Panc1 (cell line): Measurements from ENCODE around the gene BTBD9. TPM values are rescaled to one million over a fixed set of nuclear protein-coding genes. Genes with fewer than 3 reads are reported as not detected.

ENCODE experiments used
- ATAC-seq: fragments of 200-7000 bp; cut with Tn5 transposase; 2 replicates; pipeline ENCODE4 v1.9.1; 2020; ENCODE audit warnings: mild to moderate bottlenecking, moderate library complexity
- BruUV-seq: library from RNA; stranded (reverse); fragments of 400-500 nt; replicated peaks from 2 replicates; lab custom pipeline; 2021; lab: Mats Ljungman, UMichigan
- CTCF ChIA-PET: fragments of 300-600 bp; sonication (Branson Sonifier 250); formaldehyde crosslinking; loops from one replicate; lab custom pipeline; 2022; ENCODE audit warnings: antibody characterized with exemption; lab: Charles Lee
- POLR2A ChIA-PET: fragments of 300-600 bp; sonication (Branson Sonifier 250); formaldehyde crosslinking; loops from one replicate; lab custom pipeline; 2022; ENCODE audit warnings: antibody characterized with exemption; lab: Charles Lee
- DNase-seq: peaks from one replicate; pipeline ENCODE4 v3.0.0-alpha.2; 2010; ENCODE audit warnings: low read depth, low spot score
- H3K27ac ChIP-seq: 2 replicates; pipeline ENCODE4 v1.5.1; 2011; ENCODE audit warnings: mild to moderate bottlenecking, low read length, inconsistent platforms
- H3K27me3 ChIP-seq: fragments of 200-500 bp; sonication (Bioruptor generic); 2 replicates; pipeline ENCODE4 v1.6.0; 2014; ENCODE audit warnings: low read length, inconsistent platforms; ENCODE audit not compliant: control insufficient read depth, insufficient read depth
- H3K36me3 ChIP-seq: fragments of 200-500 bp; sonication (Bioruptor generic); 2 replicates; pipeline ENCODE4 v1.5.1; 2014; ENCODE audit warnings: inconsistent platforms, mild to moderate bottlenecking, low read length, moderate library complexity; ENCODE audit not compliant: control insufficient read depth, insufficient read depth
- H3K4me1 ChIP-seq: 2 replicates; pipeline ENCODE4 v1.5.1; 2011; ENCODE audit warnings: inconsistent platforms, mild to moderate bottlenecking, low read length, moderate library complexity; ENCODE audit not compliant: control insufficient read depth, insufficient read depth
- H3K4me3 ChIP-seq, 2 experiments: 2 replicates each; pipeline ENCODE4 v1.5.1; 2011 to 2012; ENCODE audit warnings: low read depth in 2 of 2, low read length in 2 of 2, mild to moderate bottlenecking in 2 of 2, inconsistent platforms in 1 of 2, moderate library complexity in 1 of 2
- H3K9me3 ChIP-seq: fragments of 200-500 bp; sonication (Bioruptor generic); 2 replicates; pipeline ENCODE4 v1.5.1; 2014; ENCODE audit warnings: low read depth, mild to moderate bottlenecking, inconsistent platforms, low read length, moderate library complexity; ENCODE audit not compliant: control insufficient read depth, insufficient read depth
- CTCF ChIP-seq: fragments of 450-650 bp; IDR thresholded peaks from 2 replicates; pipeline ENCODE4 v1.5.1; 2017; ENCODE audit warnings: mild to moderate bottlenecking
- POLR2AphosphoS5 ChIP-seq: IDR thresholded peaks from 2 replicates; pipeline ENCODE4 v1.6.1; 2012; ENCODE audit warnings: mild to moderate bottlenecking, low read depth, low read length, moderate library complexity
- REST ChIP-seq, 2 experiments: IDR thresholded peaks; 2 replicates each; pipeline ENCODE4 v1.6.1; 2011 to 2012; ENCODE audit warnings: low read depth in 2 of 2, control low read depth in 1 of 2, low read length in 1 of 2, mild to moderate bottlenecking in 1 of 2, moderate library complexity in 1 of 2; ENCODE audit not compliant: insufficient read depth in 1 of 2
- SIN3A ChIP-seq: IDR thresholded peaks from 2 replicates; pipeline ENCODE4 v1.6.1; 2012; ENCODE audit warnings: low read depth, mild to moderate bottlenecking, low read length, moderate library complexity, borderline replicate concordance; ENCODE audit not compliant: insufficient read depth
- TCF7L2 ChIP-seq: IDR thresholded peaks from 2 replicates; pipeline ENCODE4 v1.6.1; 2011; ENCODE audit warnings: mild to moderate bottlenecking, low read depth, low read length, inconsistent platforms
- in situ Hi-C: cut with HindIII; loops from 2 replicates; pipeline ENCODE4 v1.10.0; 2016; ENCODE audit warnings: low sequenced_read_pairs, low pct_unique_long_range_greater_than_20kb
- intact Hi-C: fragments of 100-400 bp; cut with micrococcal nuclease; formaldehyde crosslinking; loops from one replicate; pipeline ENCODE4 v1.10.0; 2022; ENCODE audit not compliant: unreplicated experiment
- total RNA-seq: library from RNA; stranded (reverse); gene quantifications from one replicate; pipeline ENCODE4 v1.2.1, GENCODE V29; 2021; ENCODE audit not compliant: unreplicated experiment

Gene BTBD9
- total RNA-seq, 1 experiment from 2014 or later, result 12.8 TPM

GRCh38 chr6:38161754-38162492 is 477.8 kb downstream of the BTBD9 start:
- ATAC-seq (peak; percentile 7; the same call in 1 of the 2 replicates), DNase-seq (no peak)
- Histone ChIP-seq H3K4me3 (no peak overlapping the region), H3K4me1 (peaks cover 4% of the 10 kb centered on the region), H3K9me3 (no peaks in the 10 kb centered on the region), H3K27me3 (no peaks in the 10 kb centered on the region), H3K27ac (no peak overlapping the region), H3K36me3 (no peaks in the 10 kb centered on the region)
- in situ Hi-C loops (no loop called here), intact Hi-C loops (no loop called here)
- ChIA-PET POLR2A (no interaction called here), CTCF (no interaction called here)
- TF ChIP-seq POLR2AphosphoS5, result no peak
- no peak for TF ChIP-seq TCF7L2
- no peak for TF ChIP-seq SIN3A
- no peak for TF ChIP-seq CTCF
- TF ChIP-seq REST (IDR thresholded peaks at IDR 0.05; ENCODE audit: insufficient read depth in 1 of 2, low read depth in 2 of 2, low read length in 1 of 2), result no peak
- no TSS peak for BruUV-seq

GRCh38 chr6:38161331-38161730 is 478.4 kb downstream of the BTBD9 start:
- H3K27me3 ChIP-seq, result no peaks in the 10 kb centered on the region
- ChIA-PET POLR2A (no interaction called here), CTCF (no interaction called here)
- DNase-seq, result no peak
- H3K27ac ChIP-seq, result no peak overlapping the region
- in situ Hi-C loops (no loop called here), intact Hi-C loops (no loop called here)
- H3K9me3 ChIP-seq, result no peaks in the 10 kb centered on the region
- TF ChIP-seq CTCF, result no peak
- no peak for TF ChIP-seq SIN3A
- no peak for TF ChIP-seq POLR2AphosphoS5
- no peak for TF ChIP-seq TCF7L2
- TF ChIP-seq REST (IDR thresholded peaks at IDR 0.05; ENCODE audit: insufficient read depth in 1 of 2, low read depth in 2 of 2, low read length in 1 of 2), result no peak
- BruUV-seq, result no TSS peak
- ATAC-seq, result no peak
- no peak overlapping the region for H3K4me3 ChIP-seq
- H3K36me3 ChIP-seq, result no peaks in the 10 kb centered on the region
- peaks cover 4% of the 10 kb centered on the region for H3K4me1 ChIP-seq
